Neuronal stem cell (in vitro differentiated cells): ENCODE data around the gene ERO1B.
"Not testable (repeated sequence)": the region's sequence is repeated elsewhere in the genome, so short reads cannot be mapped to it uniquely, and the experiment has no call there.

Experiments
- DNase-seq: peaks from one replicate; pipeline ENCODE4 v3.0.0-alpha.2; 2013; ENCODE audit warnings: low spot score
- H2AFZ ChIP-seq: one replicate; pipeline ENCODE4 v1.6.1; 2013; ENCODE audit warnings: mild to moderate bottlenecking, low read length, inconsistent platforms
- H2AK5ac ChIP-seq: 2 replicates; pipeline ENCODE4 v1.6.1; 2013; ENCODE audit warnings: low read depth, mild to moderate bottlenecking, inconsistent platforms, low read length, moderate library complexity, mixed read lengths
- H2BK120ac ChIP-seq: 2 replicates; pipeline ENCODE4 v1.6.1; 2013; ENCODE audit warnings: low read depth, mild to moderate bottlenecking, inconsistent platforms, low read length, moderate library complexity, mixed read lengths
- H2BK12ac ChIP-seq: one replicate; pipeline ENCODE4 v1.6.1; 2013; ENCODE audit warnings: low read length, inconsistent platforms
- H2BK15ac ChIP-seq: 2 replicates; pipeline ENCODE4 v1.6.1; 2013; ENCODE audit warnings: mild to moderate bottlenecking, low read length, inconsistent platforms, mixed read lengths
- H2BK5ac ChIP-seq: one replicate; pipeline ENCODE4 v1.6.1; 2013; ENCODE audit warnings: inconsistent platforms, mild to moderate bottlenecking, low read length, moderate library complexity
- H3K14ac ChIP-seq: one replicate; pipeline ENCODE4 v1.6.1; 2013; ENCODE audit warnings: low read length, inconsistent platforms
- H3K18ac ChIP-seq: 2 replicates; pipeline ENCODE4 v1.6.1; 2013; ENCODE audit warnings: low read length, inconsistent platforms
- H3K23ac ChIP-seq: 2 replicates; pipeline ENCODE4 v1.6.1; 2013; ENCODE audit warnings: low read depth, mild to moderate bottlenecking, mixed read lengths, low read length, inconsistent platforms; ENCODE audit not compliant: poor library complexity
- H3K27ac ChIP-seq: replicated peaks from 3 replicates; pipeline ENCODE4 v1.5.1; 2013; ENCODE audit warnings: low read length, inconsistent platforms
- H3K27me3 ChIP-seq, 3 experiments: 2 replicates each; pipeline ENCODE4 v1.6.1; 2013; ENCODE audit warnings: low read length in 3 of 3, mild to moderate bottlenecking in 2 of 3, inconsistent platforms in 1 of 3, low read depth in 1 of 3, mixed read lengths in 1 of 3, moderate library complexity in 1 of 3; ENCODE audit not compliant: control insufficient read depth in 3 of 3, insufficient read depth in 3 of 3
- H3K36me3 ChIP-seq, 2 donors: replicated peaks in 1 of 2; 2 replicates each; pipeline ENCODE4 v1.6.1; 2013; ENCODE audit warnings: low read length in 2 of 2; ENCODE audit not compliant: control insufficient read depth in 2 of 2, insufficient read depth in 2 of 2
- H3K4ac ChIP-seq: 2 replicates; pipeline ENCODE4 v1.6.1; 2013; ENCODE audit warnings: inconsistent platforms, mild to moderate bottlenecking, low read length, moderate library complexity
- H3K4me1 ChIP-seq, 2 donors: 1 replicate in 1 of 2; 2 replicates in 1 of 2; pipeline ENCODE4 v1.6.1; 2013; ENCODE audit warnings: low read length in 2 of 2, low read depth in 1 of 2; ENCODE audit not compliant: control insufficient read depth in 2 of 2, insufficient read depth in 1 of 2
- H3K4me2 ChIP-seq: one replicate; pipeline ENCODE4 v1.6.1; 2013; ENCODE audit warnings: mild to moderate bottlenecking, low read length, inconsistent platforms; ENCODE audit not compliant: insufficient read depth, poor library complexity, severe bottlenecking
- H3K4me3 ChIP-seq, 2 donors: 2 replicates each; pipeline ENCODE4 v1.5.1; 2013; ENCODE audit warnings: low read length in 2 of 2, mild to moderate bottlenecking in 2 of 2, inconsistent platforms in 1 of 2, moderate library complexity in 1 of 2
- H3K79me1 ChIP-seq: one replicate; pipeline ENCODE4 v1.6.1; 2013; ENCODE audit warnings: low read depth, mild to moderate bottlenecking, inconsistent platforms, low read length, moderate library complexity
- H3K9ac ChIP-seq: one replicate; pipeline ENCODE4 v1.6.1; 2013; ENCODE audit warnings: mild to moderate bottlenecking, low read depth, low read length, inconsistent platforms; ENCODE audit not compliant: poor library complexity
- H3K9me3 ChIP-seq, 2 donors: replicated peaks in 1 of 2; 2 replicates each; pipeline versions ENCODE3 to v1.6.1; 2013; ENCODE audit warnings: low read length in 2 of 2, mild to moderate bottlenecking in 2 of 2, inconsistent platforms in 1 of 2, low read depth in 1 of 2, mixed read lengths in 1 of 2, moderate library complexity in 1 of 2; ENCODE audit not compliant: control insufficient read depth in 2 of 2, insufficient read depth in 1 of 2
- H4K8ac ChIP-seq: one replicate; pipeline ENCODE4 v1.6.1; 2013; ENCODE audit warnings: low read depth, mild to moderate bottlenecking, inconsistent platforms, low read length, moderate library complexity
- H4K91ac ChIP-seq: one replicate; pipeline ENCODE4 v1.6.1; 2013; ENCODE audit warnings: low read length, low read depth, mild to moderate bottlenecking, inconsistent platforms; ENCODE audit not compliant: poor library complexity
- WGBS, 2 donors: extraction: QIAGEN DNeasy Blood & Tissue Kit; methylation state at CpG; one replicate each; pipeline ENCODE4 v1.1.7; 2013; ENCODE audit warnings: missing lambda C conversion rate in 2 of 2, mixed read lengths in 1 of 2; ENCODE audit not compliant: insufficient read length in 2 of 2, insufficient replicate concordance in 1 of 2; ENCODE audit errors: extremely low coverage in 2 of 2; 5-methylcytosine and 5-hydroxymethylcytosine counted together

The ERO1B gene

DNA sequence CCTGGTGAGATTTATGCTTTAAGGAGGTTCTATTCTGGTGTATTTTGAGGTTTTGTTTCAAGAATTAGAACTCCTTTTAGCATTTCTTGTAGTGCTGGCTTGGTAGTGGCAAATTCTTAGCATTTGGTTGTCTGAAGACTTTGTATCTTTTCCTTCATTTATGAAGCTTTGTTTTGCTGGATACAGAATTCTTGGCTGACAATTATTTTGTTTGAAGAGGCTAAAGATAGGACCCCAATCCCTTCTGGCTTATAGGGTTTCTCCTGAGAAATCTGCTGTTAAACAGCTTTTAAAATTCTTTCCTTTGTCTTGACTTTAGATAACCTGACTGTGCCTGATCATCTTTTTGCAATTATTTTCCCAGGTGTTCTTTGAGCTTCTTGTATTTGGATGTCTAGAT lies 80.8 kb downstream of the ERO1B start:
- no peak overlapping the region for H4K8ac ChIP-seq
- peaks cover 0 to 6% of the 10 kb centered on the region in 2 donors for H3K36me3 ChIP-seq
- peaks cover 0 to 4% of the 10 kb centered on the region in 2 donors for H3K9me3 ChIP-seq
- H2AK5ac ChIP-seq = no peak overlapping the region
- no peaks in the 10 kb centered on the region for H3K27me3 ChIP-seq
- DNase-seq = no peak
- H2BK120ac ChIP-seq = no peak overlapping the region
- no peak overlapping the region for H3K4ac ChIP-seq
- H3K4me3 ChIP-seq = no peak overlapping the region
- no peak overlapping the region for H3K23ac ChIP-seq
- H2AFZ ChIP-seq = no peak overlapping the region
- no peak overlapping the region for H3K4me2 ChIP-seq
- H3K18ac ChIP-seq = no peak overlapping the region
- no peak overlapping the region for H2BK15ac ChIP-seq
- H3K14ac ChIP-seq = no peak overlapping the region
- H3K4me1 ChIP-seq = no peaks in the 10 kb centered on the region
- no peaks in the 10 kb centered on the region for H3K79me1 ChIP-seq
- no peak overlapping the region for H3K27ac ChIP-seq
- no peak overlapping the region for H2BK5ac ChIP-seq
- H2BK12ac ChIP-seq = no peak overlapping the region
- no peak overlapping the region for H4K91ac ChIP-seq
- no peak overlapping the region for H3K9ac ChIP-seq

DNA sequence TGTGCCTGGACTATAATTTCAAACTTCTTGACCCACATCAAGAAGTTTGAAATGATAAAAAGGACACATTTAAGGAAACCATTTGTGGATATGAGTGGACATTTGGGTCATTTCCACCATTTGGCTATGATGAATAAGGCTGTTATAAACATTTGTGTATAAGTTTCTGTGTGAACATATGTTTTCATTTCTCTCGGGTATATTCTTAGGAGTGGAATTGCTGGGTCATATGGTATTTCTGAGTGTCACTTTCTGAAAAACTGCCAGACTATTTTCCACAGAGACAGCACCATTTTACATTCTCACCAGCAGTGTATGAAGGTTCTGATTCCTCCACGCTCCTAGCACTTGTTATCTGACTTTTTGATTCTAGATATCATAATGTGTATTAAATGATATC lies 88.6 kb downstream of the ERO1B start:
- no peak for DNase-seq

DNA sequence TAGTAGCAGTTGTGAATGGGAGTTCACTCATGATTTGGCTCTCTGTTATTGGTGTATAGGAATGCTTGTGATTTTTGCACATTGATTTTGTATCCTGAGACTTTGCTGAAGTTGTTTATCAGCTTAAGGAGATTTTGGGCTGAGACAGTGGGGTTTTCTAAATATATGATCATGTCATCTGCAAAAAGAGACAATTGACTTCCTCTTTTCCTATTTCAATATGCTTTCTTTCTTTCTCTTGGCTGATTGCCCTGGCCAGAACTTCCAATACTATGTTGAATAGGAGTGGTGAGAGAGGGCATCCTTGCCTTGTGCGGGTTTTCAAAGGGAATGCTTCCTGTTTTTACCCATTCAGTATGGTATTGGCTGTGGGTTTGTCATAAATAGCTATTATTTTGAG lies 93.7 kb downstream of the ERO1B start:
- H3K14ac ChIP-seq, DNase-seq, H3K18ac ChIP-seq, H3K9ac ChIP-seq, H2AK5ac ChIP-seq, H3K4me2 ChIP-seq, H4K91ac ChIP-seq, H3K9me3 ChIP-seq, H3K27ac ChIP-seq, H4K8ac ChIP-seq, H2BK120ac ChIP-seq, H2BK12ac ChIP-seq, H3K4me1 ChIP-seq, H3K36me3 ChIP-seq, H3K79me1 ChIP-seq, H3K4ac ChIP-seq, H3K4me3 ChIP-seq, H2AFZ ChIP-seq, H2BK15ac ChIP-seq, H3K27me3 ChIP-seq, H2BK5ac ChIP-seq, H3K23ac ChIP-seq: not testable (repeated sequence)
- WGBS, 2 donors = no CpG with 5 or more reads among the region's 1 CpG

More for the DNA sequence above, 88.6 kb downstream of the ERO1B start:
- no peaks in the 10 kb centered on the region for H3K9me3 ChIP-seq
- no peak overlapping the region for H3K4me3 ChIP-seq
- no peak overlapping the region for H2BK12ac ChIP-seq
- H2AFZ ChIP-seq = no peak overlapping the region
- H2BK15ac ChIP-seq = no peak overlapping the region
- no peak overlapping the region for H3K23ac ChIP-seq
- no peak overlapping the region for H3K4ac ChIP-seq
- no peak overlapping the region for H2AK5ac ChIP-seq
- no peak overlapping the region for H3K27ac ChIP-seq
- no peak overlapping the region for H4K8ac ChIP-seq
- H3K9ac ChIP-seq = no peak overlapping the region
- no peaks in the 10 kb centered on the region for H3K27me3 ChIP-seq
- no peaks in the 10 kb centered on the region for H3K79me1 ChIP-seq
- H3K18ac ChIP-seq = no peak overlapping the region
- no peak overlapping the region for H2BK120ac ChIP-seq
- no peaks in the 10 kb centered on the region for H3K4me1 ChIP-seq
- H3K14ac ChIP-seq = no peak overlapping the region
- no peak overlapping the region for H4K91ac ChIP-seq
- no peaks in the 10 kb centered on the region for H3K36me3 ChIP-seq
- no peak overlapping the region for H3K4me2 ChIP-seq
- no peak overlapping the region for H2BK5ac ChIP-seq
- WGBS, 2 donors = no CpG with 5 or more reads among the region's 2 CpGs

DNA sequence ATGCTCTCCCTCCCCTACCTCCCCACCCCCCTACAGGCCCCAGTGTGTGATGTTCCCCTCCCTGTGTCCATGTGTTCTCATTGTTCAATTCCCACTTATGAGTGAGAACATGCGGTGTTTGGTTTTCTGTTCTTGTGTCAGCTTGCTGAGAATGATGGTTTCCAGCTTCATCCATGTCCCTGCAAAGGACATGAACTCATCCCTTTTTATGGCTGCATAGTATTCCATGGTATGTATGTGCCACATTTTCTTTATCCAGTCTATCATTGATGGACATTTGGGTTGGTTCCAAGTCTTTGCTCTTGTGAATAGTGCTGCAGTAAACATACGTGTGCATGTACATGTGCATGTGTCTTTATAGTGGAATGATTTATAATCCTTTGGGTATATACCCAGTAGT lies 95.3 kb downstream of the ERO1B start:
- H3K27ac ChIP-seq, H4K91ac ChIP-seq, H3K18ac ChIP-seq, H2AK5ac ChIP-seq, H3K9me3 ChIP-seq, H2BK5ac ChIP-seq, H2BK15ac ChIP-seq, H3K23ac ChIP-seq, H3K4me1 ChIP-seq, H3K4me2 ChIP-seq, H2BK12ac ChIP-seq, DNase-seq, H3K9ac ChIP-seq, H3K36me3 ChIP-seq, H4K8ac ChIP-seq, H3K27me3 ChIP-seq, H3K4ac ChIP-seq, H3K4me3 ChIP-seq, H2AFZ ChIP-seq, H3K14ac ChIP-seq, H3K79me1 ChIP-seq, H2BK120ac ChIP-seq: not testable (repeated sequence)
- no CpG with 5 or more reads among the region's 2 CpGs for WGBS, 2 donors
